WTC11 (cell line): ENCODE measurements around the gene ITCH.

Experiments used
- ATF2 ChIP-seq: sonication (generic); formaldehyde crosslinking; IDR thresholded peaks from 2 replicates; pipeline ENCODE4 v1.8.1; 2022; ENCODE audit warnings: low read depth, missing genetic modification reagents, borderline replicate concordance
- CTCF ChIP-seq: fragments of 200-600 bp; IDR thresholded peaks from 2 replicates; pipeline ENCODE4 v1.8.0; 2022; ENCODE audit warnings: antibody characterized with exemption
- NR2C2 ChIP-seq: sonication (generic); formaldehyde crosslinking; IDR thresholded peaks from 2 replicates; pipeline ENCODE4 v1.8.0; 2022; ENCODE audit warnings: mild to moderate bottlenecking, missing genetic modification reagents
- ZNF281 ChIP-seq: sonication (generic); formaldehyde crosslinking; IDR thresholded peaks from 2 replicates; pipeline ENCODE4 v1.8.0; 2023; ENCODE audit warnings: mild to moderate bottlenecking, missing genetic modification reagents

GRCh38 chr20:34540596-34541263 is 177.7 kb downstream of the ITCH start:
- TF ChIP-seq ZNF281 (no peak), NR2C2 (no peak), CTCF (no peak), ATF2 (CRISPR knock-in tag) (no peak)
